Thyroid gland (tissue), 4 donors: ENCODE data around the gene DIP2C.

Experiments
- POLR2A ChIP-seq, 2 donors: fragments of 450-650 bp; IDR thresholded peaks; one replicate each; pipeline ENCODE4 v1.6.1; 2017; ENCODE audit warnings: antibody characterized with exemption in 2 of 2, mild to moderate bottlenecking in 2 of 2, moderate library complexity in 1 of 2
- TF ChIP-seq, protein P1 (sequence below), 6 experiments: fragments of 200-600 bp in 3 of 6; fragments of 450-650 bp in 3 of 6; sonication (generic) in 3 of 6; IDR thresholded peaks; one replicate each; pipeline ENCODE4 v1.5.1; 2016 to 2019; ENCODE audit warnings: antibody characterized with exemption in 6 of 6, mild to moderate bottlenecking in 2 of 6, inconsistent platforms in 1 of 6, moderate library complexity in 1 of 6

DNA sequence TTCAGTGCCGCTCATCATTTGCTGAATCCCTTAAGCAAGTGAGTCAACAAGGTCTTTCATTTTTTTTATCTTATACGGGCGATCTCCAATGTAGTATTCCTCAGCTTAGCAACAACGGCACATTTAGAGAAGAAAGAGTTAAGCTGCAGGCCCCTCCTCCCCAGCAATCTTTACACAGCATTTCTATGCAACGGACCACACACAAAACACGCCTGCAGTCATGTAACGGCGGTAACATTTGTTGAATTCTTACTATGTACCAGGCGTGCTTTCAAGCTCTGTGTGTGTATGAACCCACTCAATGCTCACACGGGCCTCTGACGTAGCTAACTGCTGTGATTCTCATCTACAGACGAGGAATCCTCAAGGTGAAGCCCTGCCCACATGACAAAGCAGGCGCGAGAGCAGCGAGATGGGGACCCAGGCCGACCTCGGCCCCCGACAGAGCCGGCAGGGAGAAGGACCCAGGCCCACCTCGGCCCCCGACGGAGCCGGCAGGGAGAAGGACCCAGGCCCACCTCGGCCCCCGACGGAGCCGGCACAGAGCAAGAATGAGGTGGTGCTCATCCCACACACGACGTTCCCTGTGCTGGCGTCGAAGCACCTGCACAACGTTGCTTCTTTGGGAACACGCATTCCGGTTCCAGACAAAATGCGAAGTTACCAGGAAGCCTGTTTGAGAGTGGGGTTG lies 313.5 kb downstream of the DIP2C start:
- TF ChIP-seq, protein P1, sequence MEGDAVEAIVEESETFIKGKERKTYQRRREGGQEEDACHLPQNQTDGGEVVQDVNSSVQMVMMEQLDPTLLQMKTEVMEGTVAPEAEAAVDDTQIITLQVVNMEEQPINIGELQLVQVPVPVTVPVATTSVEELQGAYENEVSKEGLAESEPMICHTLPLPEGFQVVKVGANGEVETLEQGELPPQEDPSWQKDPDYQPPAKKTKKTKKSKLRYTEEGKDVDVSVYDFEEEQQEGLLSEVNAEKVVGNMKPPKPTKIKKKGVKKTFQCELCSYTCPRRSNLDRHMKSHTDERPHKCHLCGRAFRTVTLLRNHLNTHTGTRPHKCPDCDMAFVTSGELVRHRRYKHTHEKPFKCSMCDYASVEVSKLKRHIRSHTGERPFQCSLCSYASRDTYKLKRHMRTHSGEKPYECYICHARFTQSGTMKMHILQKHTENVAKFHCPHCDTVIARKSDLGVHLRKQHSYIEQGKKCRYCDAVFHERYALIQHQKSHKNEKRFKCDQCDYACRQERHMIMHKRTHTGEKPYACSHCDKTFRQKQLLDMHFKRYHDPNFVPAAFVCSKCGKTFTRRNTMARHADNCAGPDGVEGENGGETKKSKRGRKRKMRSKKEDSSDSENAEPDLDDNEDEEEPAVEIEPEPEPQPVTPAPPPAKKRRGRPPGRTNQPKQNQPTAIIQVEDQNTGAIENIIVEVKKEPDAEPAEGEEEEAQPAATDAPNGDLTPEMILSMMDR (IDR thresholded peaks at IDR 0.05): no peak
- TF ChIP-seq POLR2A (IDR thresholded peaks at IDR 0.05): no peak
